Choroid plexus epithelial cell (primary cell): Measurements from ENCODE around the gene RAPGEF4.

ENCODE experiments used
- DNase-seq: peaks from one replicate; pipeline ENCODE4 v3.0.0-alpha.2; 2010; ENCODE audit warnings: low read depth
- H3K4me3 ChIP-seq: 2 replicates; pipeline ENCODE4 v1.5.1; 2011; ENCODE audit warnings: low read depth, mild to moderate bottlenecking, control low read depth, low read length, moderate library complexity
- CTCF ChIP-seq: conservative IDR thresholded peaks from 2 replicates; pipeline ENCODE4 v1.5.1; 2011; ENCODE audit warnings: low read depth, mild to moderate bottlenecking, control low read depth, inconsistent platforms, low read length, moderate library complexity

RAPGEF4 gene

GRCh38 chr2:172759441-172759840 lies 23.8 kb downstream of the RAPGEF4 start:
- DNase-seq, result no peak

GRCh38 chr2:172761306-172761705 lies 25.7 kb downstream of the RAPGEF4 start:
- TF ChIP-seq CTCF, result no peak
- DNase-seq, result no peak
- no peak overlapping the region for H3K4me3 ChIP-seq

More at GRCh38 chr2:172759441-172759840, 23.8 kb downstream of the RAPGEF4 start:
- no peak for TF ChIP-seq CTCF
- H3K4me3 ChIP-seq, result no peak overlapping the region

GRCh38 chr2:172762574-172762973 lies 26.9 kb downstream of the RAPGEF4 start:
- H3K4me3 ChIP-seq, result no peak overlapping the region
- DNase-seq, result no peak
- TF ChIP-seq CTCF, result no peak

DNA sequence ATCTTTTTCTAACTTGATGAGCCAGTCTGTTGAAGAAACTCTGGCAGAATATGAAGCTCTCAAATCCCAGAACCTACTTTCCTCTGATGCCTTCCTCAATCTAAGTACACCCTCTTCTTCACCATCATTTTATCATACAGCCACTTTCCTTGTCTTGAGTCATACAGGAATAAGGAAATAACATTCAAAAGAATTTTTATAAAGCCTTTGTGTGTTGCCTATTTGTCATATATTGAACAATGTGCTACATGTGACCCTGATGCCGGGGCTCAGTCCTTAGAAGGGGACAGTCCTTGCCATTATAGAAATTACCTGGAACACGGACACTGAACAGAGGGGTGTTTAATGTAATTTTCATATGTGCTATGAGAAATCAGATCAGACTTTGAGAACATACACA lies 27.4 kb downstream of the RAPGEF4 start:
- no peak for DNase-seq
- TF ChIP-seq CTCF, result no peak
- H3K4me3 ChIP-seq, result no peak overlapping the region

- DNase-seq, result no peak
- no peak for TF ChIP-seq CTCF
- H3K4me3 ChIP-seq, result no peak overlapping the region
These were observed 30.0 kb downstream of the RAPGEF4 start for GRCh38 chr2:172765662-172766061.

- no peak for TF ChIP-seq CTCF
- no peak for DNase-seq
- H3K4me3 ChIP-seq, result no peak overlapping the region
These were observed 32.8 kb downstream of the RAPGEF4 start for GRCh38 chr2:172768401-172768800.

DNA sequence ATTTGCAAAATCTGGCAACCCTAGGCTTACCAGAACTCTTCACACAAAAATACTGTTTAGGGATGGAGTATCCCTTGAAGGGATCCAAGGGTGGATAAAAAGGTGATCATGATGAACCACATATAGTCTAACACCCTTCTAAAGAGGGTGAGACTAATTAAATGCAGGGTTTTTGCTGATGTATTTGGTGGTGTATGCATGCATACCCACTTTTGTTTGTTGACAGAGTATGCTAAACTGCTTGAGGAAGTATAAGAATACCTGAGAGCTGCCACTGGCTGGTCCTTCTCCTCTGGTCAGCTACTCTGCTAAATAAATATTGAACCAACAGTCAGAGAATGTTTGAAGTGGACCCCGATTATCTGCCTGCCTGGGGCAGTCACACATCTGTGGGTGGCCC lies 34.2 kb downstream of the RAPGEF4 start:
- H3K4me3 ChIP-seq, result no peak overlapping the region
- TF ChIP-seq CTCF, result no peak
- no peak for DNase-seq
